GM18498 (cell line): ENCODE data around the gene DYRK4.
A peak's percentile ranks its signal among the peaks of the same experiment; 100 is the strongest.

Experiments used
- ATAC-seq: cut with Tn5 transposase; IDR thresholded peaks from one replicate; pipeline ENCODE4 v1.9.1; 2021; ENCODE audit warnings: mild to moderate bottlenecking, moderate library complexity; ENCODE audit not compliant: unreplicated experiment

DYRK4 gene

GRCh38 chr12:4563336-4563735 is 1.3 kb downstream of the DYRK4 start:
- ATAC-seq = no peak

DNA sequence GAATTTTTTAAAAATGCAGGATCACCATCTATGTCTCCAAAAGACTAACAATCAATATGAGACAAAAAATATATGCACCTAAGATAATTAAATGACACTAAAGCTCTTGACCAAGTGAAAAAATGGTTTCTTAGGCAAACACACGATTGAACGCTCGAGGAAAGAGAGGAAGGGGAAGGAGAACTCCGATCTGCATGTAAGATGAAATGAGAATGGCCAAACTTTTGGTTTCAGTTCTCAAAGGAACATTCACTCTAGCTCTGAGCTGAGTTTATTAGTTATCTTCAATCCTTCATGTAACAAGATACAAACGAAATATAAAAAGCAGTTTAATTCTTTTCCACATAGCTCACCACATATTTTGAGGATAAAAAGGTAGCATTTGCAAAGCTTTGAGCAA is 2.8 kb downstream of the DYRK4 start:
- no peak for ATAC-seq

- ATAC-seq = no peak
Observed at GRCh38 chr12:4566474-4566873, 4.5 kb downstream of the DYRK4 start.

DNA sequence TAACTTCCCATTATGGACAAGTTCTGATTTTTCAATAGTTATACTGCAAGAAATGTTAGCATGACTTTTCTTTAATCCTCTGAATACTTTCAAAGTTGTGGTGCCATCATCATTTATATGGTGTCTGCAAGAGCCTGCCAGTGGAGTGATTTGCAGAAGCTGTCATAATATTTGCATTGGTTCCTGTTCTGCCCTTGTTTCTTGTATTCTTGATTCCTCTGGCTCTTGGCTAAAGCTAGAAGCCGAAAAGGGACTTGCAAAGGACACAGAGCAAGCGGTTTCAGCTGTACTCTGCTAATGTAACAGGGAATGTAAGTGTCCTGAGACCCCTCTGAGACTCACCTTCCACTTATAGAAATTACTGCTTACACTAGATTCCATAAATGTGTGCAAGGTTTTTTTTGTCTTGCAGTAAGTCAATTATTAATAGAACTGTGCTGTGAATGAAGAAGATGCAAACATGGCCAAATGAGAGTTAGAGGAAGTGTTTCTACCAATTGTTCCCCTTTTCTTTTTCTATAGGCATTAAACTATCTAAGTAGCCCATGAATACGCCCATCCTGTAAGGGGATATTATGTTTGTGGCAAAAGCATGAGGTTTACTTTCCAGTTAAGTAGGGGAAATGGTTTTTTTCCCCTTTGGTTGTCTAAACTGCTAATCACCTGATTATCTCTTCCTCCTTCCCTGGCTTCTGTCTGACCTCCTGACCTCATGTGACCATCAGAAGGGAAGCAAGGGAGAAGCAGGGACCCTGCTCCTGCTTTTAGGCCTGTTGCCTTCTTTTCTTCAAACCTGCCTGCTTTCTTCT is 5.3 kb downstream of the DYRK4 start:
- peak; percentile 60 for ATAC-seq

- ATAC-seq = no peak
Observed at GRCh38 chr12:4569261-4569660, 7.3 kb downstream of the DYRK4 start.

DNA sequence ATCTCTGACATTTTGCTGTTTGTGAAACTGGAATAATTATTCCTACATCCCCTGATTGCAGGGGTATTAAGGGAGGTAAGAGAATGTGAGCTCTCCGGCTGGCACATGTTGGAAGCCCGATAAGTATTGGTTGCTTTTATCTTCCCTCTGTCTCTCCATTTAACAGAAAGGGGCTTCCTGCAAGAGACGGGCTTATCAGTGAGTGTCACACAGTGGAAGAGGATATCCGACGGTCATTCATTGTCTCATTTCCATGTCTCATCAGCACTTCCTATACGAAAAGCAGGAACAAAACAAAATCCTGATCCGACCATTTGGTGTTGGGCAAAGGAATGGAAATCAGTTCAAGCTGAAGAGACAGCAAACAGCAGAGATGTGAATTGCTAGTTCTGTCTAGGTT is 10.7 kb downstream of the DYRK4 start:
- no peak for ATAC-seq

GRCh38 chr12:4579305-4580102 is 17.5 kb downstream of the DYRK4 start:
- no peak for ATAC-seq

DNA sequence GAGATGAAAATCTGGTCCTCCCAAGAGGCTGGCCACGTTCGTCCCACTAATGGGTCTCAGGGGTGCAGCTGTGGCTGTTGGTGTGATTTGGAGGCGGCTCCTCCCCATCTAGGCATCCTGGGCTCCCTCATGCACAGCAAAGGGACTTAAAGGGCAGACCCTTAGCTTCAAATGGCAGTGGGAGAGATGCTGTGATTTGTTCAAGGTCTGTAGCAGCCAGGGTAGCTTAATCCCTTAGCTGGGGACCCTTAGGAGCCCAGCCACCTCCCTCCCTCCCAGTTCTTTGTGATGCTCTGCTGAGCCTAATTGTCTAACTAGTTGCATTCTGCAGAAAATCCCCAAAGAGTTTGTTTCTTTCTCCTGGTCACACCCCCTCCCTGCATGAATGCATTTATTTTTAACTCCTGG is 18.3 kb downstream of the DYRK4 start:
- no peak for ATAC-seq

DNA sequence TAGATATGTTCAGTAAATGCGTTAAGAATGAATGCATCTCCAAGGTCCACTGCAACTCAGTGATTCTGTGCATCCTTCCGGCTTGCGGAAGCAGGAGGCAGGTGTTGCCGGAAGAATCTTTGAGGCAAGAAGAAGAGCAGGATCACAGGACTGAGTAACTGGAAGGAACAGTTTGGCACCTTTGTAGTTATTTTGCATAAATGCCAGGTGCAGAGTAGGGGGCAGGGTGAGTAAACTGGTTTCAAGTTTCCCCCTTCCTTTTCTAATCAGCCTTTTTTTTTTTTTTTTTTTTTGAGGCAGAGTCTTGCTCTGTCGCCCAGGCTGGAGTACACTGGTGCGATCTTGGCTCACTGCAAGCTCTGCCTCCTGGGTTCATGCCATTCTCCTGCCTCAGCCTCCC is 22.3 kb downstream of the DYRK4 start:
- no peak for ATAC-seq

DNA sequence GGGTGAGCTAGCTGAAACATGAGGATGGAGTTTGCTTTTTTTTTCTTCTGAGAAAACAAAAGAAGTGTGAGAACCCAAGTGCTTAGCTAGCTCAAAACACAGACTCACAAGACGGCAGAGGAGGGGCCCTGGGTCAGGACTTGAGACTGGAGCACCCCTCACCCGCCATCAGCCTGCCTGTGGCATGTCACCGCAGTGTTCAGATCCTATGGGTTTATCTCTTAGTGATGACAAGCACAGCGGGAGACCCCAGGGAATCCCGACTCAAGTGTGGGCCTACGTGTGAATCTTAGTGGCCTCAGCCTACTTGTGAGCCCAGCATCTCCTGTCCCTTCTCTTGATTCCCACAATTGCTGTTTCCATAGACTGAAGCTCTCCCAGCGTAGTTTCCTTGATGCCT is 22.9 kb downstream of the DYRK4 start:
- ATAC-seq = no peak

DNA sequence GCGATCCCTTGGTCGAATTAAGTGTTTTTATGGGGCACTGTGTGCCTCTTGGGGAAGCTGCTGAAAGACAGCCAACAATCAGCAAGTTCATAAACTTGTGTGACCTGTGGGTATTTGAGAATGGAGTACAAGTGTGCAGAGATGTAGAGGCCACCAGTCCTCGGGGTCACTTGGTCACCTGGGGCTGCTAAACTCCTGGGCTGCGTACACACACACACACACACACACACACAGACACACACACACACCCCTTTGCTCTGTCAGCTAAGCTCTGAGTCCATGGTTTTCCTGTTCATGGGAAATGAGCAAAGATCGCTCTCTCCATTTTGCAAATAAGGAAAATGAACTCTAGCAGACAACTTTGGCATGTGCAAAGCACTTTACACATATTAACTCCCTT is 24.5 kb downstream of the DYRK4 start:
- ATAC-seq = no peak

DNA sequence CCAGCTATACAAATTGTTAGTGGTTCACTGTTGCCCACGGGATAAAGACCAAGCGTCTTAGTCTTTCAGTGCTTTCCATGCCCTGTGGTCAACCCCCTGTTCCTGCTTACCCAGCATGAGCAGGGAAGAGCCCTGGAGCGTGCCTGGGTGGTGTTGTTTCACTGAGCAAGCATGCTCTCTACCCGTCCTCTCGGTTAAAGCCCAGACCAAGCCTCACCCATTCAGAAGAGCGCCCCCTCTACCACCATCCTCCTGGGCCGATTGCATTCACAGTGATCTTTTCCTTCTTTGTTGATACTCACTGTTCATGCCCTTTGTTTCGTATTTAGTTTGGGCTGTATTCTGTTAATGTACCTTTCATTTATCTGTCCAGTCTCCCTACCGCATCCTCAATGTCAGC is 25.1 kb downstream of the DYRK4 start:
- ATAC-seq = no peak

- ATAC-seq = no peak
Observed at GRCh38 chr12:4588916-4589315, 26.9 kb downstream of the DYRK4 start.

DNA sequence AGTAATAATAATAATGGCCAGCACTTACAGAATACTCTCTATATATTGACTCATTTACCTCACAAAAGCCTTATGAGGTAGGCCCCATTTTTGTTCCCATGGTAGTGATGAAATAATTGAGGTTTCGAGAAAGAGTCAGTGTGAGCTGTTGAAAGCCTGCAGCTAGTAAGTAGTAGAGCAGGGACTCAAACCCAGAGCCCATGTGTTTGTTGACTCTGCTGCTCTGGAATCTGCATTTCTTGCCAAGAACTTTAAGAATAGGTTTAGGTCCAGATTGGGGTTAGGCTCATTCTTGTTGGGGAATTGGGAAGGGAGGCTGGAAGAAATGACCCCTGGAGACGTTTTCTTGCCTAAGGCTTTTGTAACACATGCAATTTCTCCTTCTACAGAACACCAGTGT is 27.9 kb downstream of the DYRK4 start:
- ATAC-seq = no peak

- ATAC-seq = no peak
Observed at GRCh38 chr12:4591180-4591687, 29.2 kb downstream of the DYRK4 start.

- no peak for ATAC-seq
Observed at GRCh38 chr12:4595881-4596280, 33.9 kb downstream of the DYRK4 start.

GRCh38 chr12:4603421-4603820 is 41.4 kb downstream of the DYRK4 start:
- ATAC-seq = no peak

DNA sequence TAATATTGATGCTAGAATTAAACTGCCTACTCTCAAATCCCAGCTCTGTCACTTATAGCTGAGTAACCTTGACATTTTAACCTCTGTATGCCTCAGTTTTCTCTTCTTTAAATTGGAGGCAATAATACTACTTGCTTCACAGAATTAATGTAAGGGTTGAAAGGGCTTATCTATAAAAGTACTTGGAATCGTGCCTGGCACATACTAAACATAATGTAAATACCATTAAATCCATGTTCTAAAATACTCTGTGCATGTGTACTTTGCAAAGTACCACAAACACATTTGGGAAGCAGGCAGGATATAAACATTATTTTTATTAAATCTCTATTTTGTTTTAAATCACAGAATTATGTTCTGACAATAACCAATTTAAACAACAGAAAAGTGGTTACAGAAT is 41.9 kb downstream of the DYRK4 start:
- ATAC-seq = no peak

- ATAC-seq = peak; percentile 95
Observed at GRCh38 chr12:4604684-4605193, 42.7 kb downstream of the DYRK4 start.

DNA sequence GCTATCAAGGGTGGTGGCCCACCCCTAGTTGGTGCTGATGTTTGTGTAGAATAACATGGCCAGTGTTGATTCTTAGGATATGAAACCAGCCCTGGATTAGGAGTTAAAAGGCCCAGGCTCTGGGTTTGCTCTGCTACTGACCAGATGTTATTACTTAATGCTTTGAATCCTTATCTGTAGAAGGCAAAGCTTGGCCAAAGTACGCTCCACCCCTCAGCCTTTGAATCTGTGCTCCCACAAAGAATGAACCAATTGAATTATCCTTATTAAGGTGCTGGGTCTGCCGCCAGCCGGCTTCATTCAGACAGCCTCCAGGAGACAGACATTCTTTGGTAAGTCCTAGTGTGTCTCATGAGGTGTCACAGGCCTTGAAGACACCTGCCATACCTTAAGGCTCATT is 45.0 kb downstream of the DYRK4 start:
- no peak for ATAC-seq

GRCh38 chr12:4609071-4609470 is 47.1 kb downstream of the DYRK4 start:
- no peak for ATAC-seq

- ATAC-seq = no peak
Observed at GRCh38 chr12:4610481-4610880, 48.5 kb downstream of the DYRK4 start.
